Left colon (tissue), 2 donors: ENCODE results near the gene SRGAP2B. TPM values are rescaled to one million over a fixed set of nuclear protein-coding genes. Genes with fewer than 3 reads are reported as not detected.
"Not testable (repeated sequence)": the region's sequence is repeated elsewhere in the genome, so short reads cannot be mapped to it uniquely, and the experiment has no call there.

Experiments used
- ATAC-seq: fragments of 200-7000 bp; cut with Tn5 transposase; one replicate; pipeline ENCODE4 v1.9.1; 2020; ENCODE audit warnings: mild to moderate bottlenecking, moderate library complexity
- DNase-seq, 2 donors: peaks; one replicate each; pipeline ENCODE4 v3.0.0-alpha.2; 2020
- intact Hi-C, 2 donors: fragments of 100-400 bp; cut with DNase I in 1 of 2; cut with micrococcal nuclease in 1 of 2; formaldehyde crosslinking; loops; one replicate each; pipeline versions ENCODE4 v1.11.2 to v1.14.0; 2022; cut with DNase I, micrococcal nuclease
- long read RNA-seq: library from polyadenylated mRNA; unstranded; transcript quantifications from one replicate; pipeline ENCODE4 v2.0.0, GENCODE V29; 2021
- total RNA-seq, 2 donors: library from RNA; stranded (reverse); fragmentation: NEBNext Ultra II Directional; extraction: Animal tissue kit (Norgen Biotek cat#: 25700); gene quantifications; one replicate each; pipeline ENCODE4 v1.2.1, GENCODE V29; 2021
- donor health status: DM: no; HTN: no; CAD: no.
- donor health status: DM: yes; HTN: yes; CAD: no.

Gene SRGAP2B
- 1 to 10 TPM; 6.8 to 7.2 TPM for total RNA-seq
- long read RNA-seq, partial matches to known transcripts: 0 of 1 reads
- long read RNA-seq, other reads (novel, unspliced or antisense): 1 of 1 reads

DNA sequence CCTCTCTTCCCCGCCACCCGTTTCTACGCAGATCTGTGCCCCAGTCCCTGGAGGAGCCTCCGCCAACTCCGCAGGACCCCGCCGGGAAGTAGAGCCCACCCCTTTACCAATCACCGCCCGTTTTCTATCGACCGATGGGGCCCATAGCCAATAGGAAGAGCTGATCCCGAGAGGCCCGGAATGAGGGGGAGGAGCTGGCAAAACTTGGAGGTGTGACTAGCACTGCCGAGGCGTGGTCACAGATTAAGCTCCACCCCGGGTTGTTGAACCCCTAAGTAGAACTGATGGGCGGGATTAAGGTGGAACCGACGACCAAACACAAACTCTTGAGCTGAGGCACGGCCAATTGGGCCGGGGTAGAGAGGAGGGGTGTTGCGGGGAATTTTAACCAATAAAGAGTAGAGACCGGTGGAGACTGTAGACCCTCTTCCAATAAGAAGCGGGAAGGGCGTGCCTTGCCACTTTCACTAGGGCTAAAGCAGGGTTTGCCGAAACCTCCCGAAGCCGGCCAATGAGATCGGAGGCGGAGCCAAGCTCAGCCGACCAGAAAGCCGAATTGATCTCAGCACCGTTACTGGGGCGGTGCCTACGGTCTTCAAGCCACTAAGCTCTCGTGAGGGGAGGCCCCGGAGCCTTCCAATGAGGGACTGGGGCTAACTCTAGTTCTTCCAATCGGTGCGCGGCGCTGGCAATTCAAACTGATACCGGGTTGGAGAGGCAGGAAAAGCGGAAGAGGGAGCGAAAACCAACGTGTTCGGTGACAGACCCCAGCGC, at the start of gene SRGAP2B, which contains the start of gene FAM72D:
Gene SRGAP2B (minus strand): TSS at position 45 of the 774 bp plus-strand sequence. CDS start 2,427 bp downstream, outside the sequence.
Gene FAM72D (plus strand): TSS at position 691 of the 774 bp plus-strand sequence. CDS start 874 bp downstream, outside the sequence.
- intact Hi-C loops, DNase-seq: not testable (repeated sequence)
- peak; percentile 84 for ATAC-seq

DNA sequence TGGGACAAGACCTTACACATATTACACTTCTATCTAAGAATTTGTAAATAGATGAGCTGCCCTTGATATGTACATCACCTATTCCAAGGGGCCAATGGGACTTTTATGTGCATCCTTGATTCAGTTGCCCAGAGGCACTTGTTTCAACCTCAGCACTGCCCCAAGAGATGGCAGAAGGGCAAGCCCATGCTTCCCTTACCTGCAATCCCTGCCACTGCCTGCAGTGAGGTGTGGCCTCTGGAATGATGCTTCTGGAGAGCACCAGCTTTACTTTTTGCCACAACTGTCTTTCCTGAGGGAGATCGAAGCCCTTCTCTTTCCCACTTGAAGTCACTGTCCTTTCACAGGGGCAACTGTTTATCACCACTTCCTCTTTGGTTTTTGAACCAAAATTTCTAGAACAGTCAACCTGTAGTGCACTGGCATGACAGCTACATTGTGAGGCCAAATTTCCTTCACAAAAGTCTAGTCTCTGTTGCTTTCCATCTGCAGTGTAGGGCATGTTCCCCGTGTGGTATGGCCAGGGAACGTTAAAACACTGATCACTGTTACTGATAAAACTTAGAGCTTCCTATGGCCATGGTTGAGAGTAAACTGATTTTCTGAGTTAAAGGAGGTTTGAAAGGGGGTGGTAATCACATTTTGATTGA, 49.3 kb upstream of the SRGAP2B start:
- ATAC-seq, intact Hi-C loops, DNase-seq: not testable (repeated sequence)

DNA sequence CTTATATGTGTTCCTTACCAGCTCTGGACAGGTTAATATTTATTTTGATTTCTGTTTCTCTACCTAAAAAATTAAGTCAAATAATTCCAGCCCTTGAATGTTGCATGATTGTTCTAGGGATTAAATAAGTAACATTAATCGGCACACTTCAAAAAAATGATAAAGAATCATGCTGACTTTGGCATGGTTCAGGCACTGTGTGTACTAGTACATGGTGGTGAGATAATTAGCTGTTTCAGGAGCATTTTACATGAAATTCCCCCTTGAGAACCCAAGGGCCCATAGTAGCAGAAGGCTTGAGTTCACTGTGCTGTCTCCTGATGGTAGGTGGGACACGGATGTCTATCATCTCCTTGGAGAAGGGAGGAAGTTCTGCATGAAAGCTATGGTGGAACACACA, 45.4 kb upstream of the SRGAP2B start:
- intact Hi-C loops, ATAC-seq, DNase-seq: not testable (repeated sequence)

DNA sequence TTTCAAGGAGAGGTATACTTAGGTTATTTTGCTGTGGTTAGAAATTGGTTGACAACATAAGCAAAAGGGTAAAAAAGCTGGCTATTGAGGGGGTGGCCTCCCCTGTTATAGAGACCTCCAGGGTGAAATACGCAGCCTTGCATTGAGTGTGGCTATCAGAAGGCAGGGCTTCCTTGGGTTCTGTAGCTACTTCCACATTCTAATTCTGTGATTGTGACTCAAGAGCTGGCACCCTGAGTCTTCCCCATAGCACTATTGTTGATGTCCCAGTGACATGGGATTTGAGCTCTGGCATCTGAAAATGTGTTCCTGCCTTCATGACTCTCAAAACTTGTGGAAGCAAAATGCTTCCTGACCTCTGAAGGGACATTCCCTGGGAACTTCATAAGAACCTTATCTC, 39.3 kb upstream of the SRGAP2B start:
- ATAC-seq, DNase-seq, intact Hi-C loops: not testable (repeated sequence)

DNA sequence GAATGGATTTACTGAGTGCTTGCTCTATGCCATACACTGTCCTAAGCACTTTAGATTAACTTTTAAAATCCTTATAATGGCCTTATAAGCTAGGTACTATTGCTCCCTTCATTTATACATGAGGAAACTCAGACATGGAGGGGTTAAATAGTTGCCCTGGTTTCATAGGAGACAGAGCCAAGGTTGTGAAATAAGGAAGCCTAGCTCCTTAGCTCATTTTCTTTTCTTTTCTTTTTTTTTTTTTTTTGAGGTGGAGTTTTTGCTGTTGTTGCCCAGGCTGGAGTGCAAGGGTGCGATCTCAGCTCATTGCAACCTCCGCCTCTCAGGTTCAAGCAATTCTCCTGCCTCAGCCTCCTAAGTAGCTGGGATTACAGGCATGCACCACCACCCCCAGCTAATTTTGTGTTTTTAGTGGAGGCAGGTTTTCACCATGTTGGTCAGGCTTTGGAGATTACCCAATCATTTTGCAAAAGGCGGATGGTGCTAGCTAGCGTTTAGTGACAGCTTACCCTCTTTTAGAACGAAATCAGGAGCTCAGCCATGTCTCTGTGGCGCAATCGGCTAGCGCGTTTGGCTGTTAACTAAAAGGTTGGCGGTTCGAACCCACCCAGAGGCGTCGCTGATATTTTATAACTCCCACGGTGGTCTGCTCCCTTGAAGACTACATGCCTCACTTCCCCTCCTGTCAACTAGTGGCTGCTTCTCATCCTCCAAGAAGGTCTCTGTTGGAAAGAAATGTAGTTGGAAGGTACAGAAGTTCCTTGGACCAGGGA, 33.8 kb upstream of the SRGAP2B start:
- ATAC-seq, DNase-seq, intact Hi-C loops: not testable (repeated sequence)

- ATAC-seq, intact Hi-C loops, DNase-seq: not testable (repeated sequence)
Observed at GRCh38 chr1:145127144-145127543, 32.0 kb upstream of the SRGAP2B start.

GRCh38 chr1:145125112-145125511, 30.0 kb upstream of the SRGAP2B start:
- intact Hi-C loops, DNase-seq, ATAC-seq: not testable (repeated sequence)

GRCh38 chr1:145123992-145124641, 29.0 kb upstream of the SRGAP2B start:
- DNase-seq, intact Hi-C loops: not testable (repeated sequence)
- ATAC-seq: peak; percentile 53

- intact Hi-C loops, ATAC-seq, DNase-seq: not testable (repeated sequence)
Observed at GRCh38 chr1:145123062-145123395, 27.9 kb upstream of the SRGAP2B start.

GRCh38 chr1:145122344-145123061, 27.4 kb upstream of the SRGAP2B start:
- ATAC-seq, DNase-seq, intact Hi-C loops: not testable (repeated sequence)

GRCh38 chr1:145119842-145120241, 24.7 kb upstream of the SRGAP2B start:
- ATAC-seq, DNase-seq, intact Hi-C loops: not testable (repeated sequence)

- ATAC-seq: not testable (repeated sequence)
Observed at GRCh38 chr1:145115587-145116493, 20.7 kb upstream of the SRGAP2B start.

GRCh38 chr1:145114560-145115057, 19.5 kb upstream of the SRGAP2B start:
- ATAC-seq, DNase-seq, intact Hi-C loops: not testable (repeated sequence)

More at GRCh38 chr1:145115587-145116493, 20.7 kb upstream of the SRGAP2B start:
- intact Hi-C loops, DNase-seq: not testable (repeated sequence)

DNA sequence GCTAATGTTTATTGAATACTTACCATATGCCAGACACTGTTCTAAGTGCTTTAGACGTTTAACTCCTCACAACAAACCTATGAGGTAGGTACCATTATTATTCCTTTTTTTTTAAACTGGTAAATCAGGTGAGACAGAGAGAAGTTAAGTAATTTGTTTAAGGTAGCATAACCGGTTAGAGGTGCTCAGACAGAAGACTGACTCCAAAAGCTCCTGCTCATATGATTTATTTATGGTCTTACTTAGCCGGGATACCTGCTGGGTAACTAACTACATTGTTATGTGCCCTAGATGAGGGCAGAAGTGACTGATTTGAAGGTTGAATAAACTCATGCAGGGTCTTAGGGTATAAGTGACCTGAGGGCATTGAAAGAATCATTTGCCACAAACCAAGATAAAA, 17.6 kb upstream of the SRGAP2B start:
- ATAC-seq, DNase-seq, intact Hi-C loops: not testable (repeated sequence)

- DNase-seq, intact Hi-C loops, ATAC-seq: not testable (repeated sequence)
Observed at GRCh38 chr1:145111674-145112073, 16.5 kb upstream of the SRGAP2B start.

DNA sequence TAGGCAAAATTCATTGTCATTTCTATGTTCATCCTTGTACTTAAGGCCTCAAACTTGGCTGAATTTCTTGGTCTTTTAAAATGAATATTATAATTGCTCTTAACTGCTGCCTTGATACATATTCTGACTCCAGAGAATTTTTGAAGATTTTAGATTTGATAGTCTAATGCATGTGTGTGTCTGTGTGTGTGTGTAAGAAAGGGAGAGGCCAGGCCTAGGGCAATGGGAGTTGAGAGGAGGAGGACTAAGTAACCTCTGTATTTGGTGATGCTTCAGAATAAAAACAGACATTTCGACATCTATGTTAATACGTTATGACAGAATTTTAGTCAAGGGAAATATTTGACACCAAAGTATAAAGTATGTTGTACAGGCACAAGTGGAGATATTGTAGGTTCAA, 8.2 kb upstream of the SRGAP2B start:
- ATAC-seq, DNase-seq, intact Hi-C loops: not testable (repeated sequence)
